Measurements from ENCODE around the gene GBX1. TPM values are rescaled to one million over a fixed set of nuclear protein-coding genes. Genes with fewer than 3 reads are reported as not detected.

The GBX1 gene
- total RNA-seq, 1 donor from 2014 or later = not detected

Other genes starting within 250 kb of the GBX1 start
- gene KCNH2, start 189.4 kb downstream of the GBX1 start, total RNA-seq = 6.9 and 8.7 TPM in 2 replicates
- gene NOS3, start 176.7 kb downstream of the GBX1 start, total RNA-seq = not detected in 2 replicates
- 0.11 and 0.21 TPM in 2 replicates for gene ATG9B, start 143.2 kb downstream of the GBX1 start, total RNA-seq
- gene ABCB8, start 139.2 kb downstream of the GBX1 start, total RNA-seq = 47.8 and 53.0 TPM in 2 replicates
- gene ASIC3, start 119.2 kb downstream of the GBX1 start, total RNA-seq = 3.6 and 5.5 TPM in 2 replicates
- gene CDK5, start 109.8 kb downstream of the GBX1 start, total RNA-seq = 34.0 TPM in 2 replicates
- gene SLC4A2, start 108.1 kb downstream of the GBX1 start, total RNA-seq = 516 and 662 TPM in 2 replicates
- gene FASTK, start 86.9 kb downstream of the GBX1 start, total RNA-seq = 177 and 198 TPM in 2 replicates
- gene TMUB1, start 84.2 kb downstream of the GBX1 start, total RNA-seq = 59.9 and 60.7 TPM in 2 replicates
- gene AGAP3, start 81.2 kb downstream of the GBX1 start, total RNA-seq = 110 and 115 TPM in 2 replicates
- 0.99 TPM in 1 of 2 replicates, not detected in the other for gene ASB10, start 19.6 kb upstream of the GBX1 start, total RNA-seq
- not detected in 2 replicates for gene H2BK1, start 42.8 kb upstream of the GBX1 start, total RNA-seq
- 102 and 105 TPM in 2 replicates for gene ABCF2, start 59.5 kb upstream of the GBX1 start, total RNA-seq
- gene CHPF2, start 64.8 kb upstream of the GBX1 start, total RNA-seq = 136 and 142 TPM in 2 replicates
- 251 and 274 TPM in 2 replicates for gene SMARCD3, start 81.0 kb upstream of the GBX1 start, total RNA-seq
- 60.7 and 61.8 TPM in 2 replicates for gene NUB1, start 174.1 kb upstream of the GBX1 start, total RNA-seq
- gene WDR86, start 242.3 kb upstream of the GBX1 start, total RNA-seq = 0.42 TPM in 1 of 2 replicates, not detected in the other